ENCODE data around the gene FAM107A. TPM values are rescaled to one million over a fixed set of nuclear protein-coding genes. Genes with fewer than 3 reads are reported as not detected.

Gene FAM107A
- total RNA-seq, 1 experiment from 2014 or later = not detected

DNA sequence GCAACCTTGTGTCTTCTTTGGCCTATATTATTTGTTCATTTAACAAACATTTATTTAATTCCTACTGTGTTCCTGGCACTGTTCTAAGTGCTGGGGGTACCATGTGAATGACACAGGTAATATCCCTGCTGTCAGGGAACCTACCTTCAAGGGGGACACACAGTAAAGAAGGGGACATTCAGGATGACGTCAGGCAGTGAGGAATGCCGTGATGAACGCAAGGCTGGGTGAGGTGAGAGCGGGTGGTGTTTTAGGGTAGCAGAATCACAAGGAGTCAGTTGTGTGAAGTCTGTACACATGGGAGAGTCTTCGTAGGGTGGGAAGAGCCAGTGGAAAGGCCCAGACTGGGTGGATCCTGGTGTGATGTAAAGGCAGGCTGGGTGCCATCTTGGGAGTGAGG lies 1.7 kb upstream of the FAM107A start:
- no peak for ATAC-seq
- no peak overlapping the region for H3K4me2 ChIP-seq (ENCODE audit: low read length)
- no peak for DNase-seq (ENCODE audit: low read depth, low spot score)
- H3K27me3 ChIP-seq (ENCODE audit: insufficient read depth, low read length) = no peaks in the 10 kb centered on the region
- no peak overlapping the region for H2AFZ ChIP-seq (ENCODE audit: low read depth, low read length, poor library complexity, severe bottlenecking)
- BruUV-seq (replicated peaks) = no TSS peak
- RAD21 ChIA-PET (ENCODE audit: low non-redundant PET in 1 of 2, low total read pairs in 2 of 2, uncharacterized antibody in 2 of 2, unreplicated experiment in 2 of 2) = no interaction called here
- H3K79me2 ChIP-seq (ENCODE audit: insufficient read depth, low read length) = no peaks in the 10 kb centered on the region
- no peak overlapping the region for H3K9ac ChIP-seq (ENCODE audit: low read length)
- peaks cover 0 to under 1% of the 10 kb centered on the region in 2 experiments; a peak in 1 of 4 replicates for H3K4me1 ChIP-seq (ENCODE audit: control insufficient read depth in 1 of 2, insufficient read depth in 2 of 2, low read length in 2 of 2)
- H4K20me1 ChIP-seq (ENCODE audit: insufficient read depth) = no peaks in the 10 kb centered on the region
- POLR2A ChIA-PET = no interaction called here
- no peaks in the 10 kb centered on the region for H3K9me3 ChIP-seq (ENCODE audit: control insufficient read depth in 1 of 2, insufficient read depth in 1 of 2, low read depth in 1 of 2, low read length in 2 of 2)
- no peaks in the 10 kb centered on the region for H3K9me2 ChIP-seq (ENCODE audit: insufficient read depth)
- no peak overlapping the region for H3K4me3 ChIP-seq (replicated peaks in 1 of 2; ENCODE audit: low read depth in 1 of 2, low read length in 2 of 2)
- CTCF ChIA-PET = no interaction called here
- no peak overlapping the region for H3K27ac ChIP-seq (ENCODE audit: low read depth, low read length)
- intact Hi-C loops (cut with micrococcal nuclease) = no loop called here
- no peaks in the 10 kb centered on the region for H3K36me3 ChIP-seq (ENCODE audit: control insufficient read depth in 1 of 2, insufficient read depth in 2 of 2, low read length in 2 of 2)
- no peak for TF ChIP-seq EGR1 (IDR thresholded peaks at IDR 0.05; ENCODE audit: low read depth)

DNA sequence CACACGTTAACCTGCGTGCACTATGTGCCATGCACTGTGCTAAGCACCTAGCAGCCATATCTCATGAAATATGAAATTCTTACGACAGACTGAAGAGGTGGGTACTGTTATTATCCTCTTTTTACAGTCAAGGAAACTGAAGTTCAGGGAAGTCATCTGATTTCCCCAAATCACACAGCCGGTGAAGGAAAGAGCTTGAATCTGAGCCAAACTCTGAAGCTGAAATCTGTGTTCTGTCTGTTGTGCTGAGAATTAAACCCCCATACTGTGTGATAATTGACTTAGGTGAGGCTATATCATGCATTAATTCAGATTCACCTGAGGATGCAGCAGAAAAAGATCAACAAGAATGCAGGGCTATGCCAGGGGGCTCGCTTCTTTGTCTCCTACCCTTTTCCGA lies 475 bp downstream of the FAM107A start:
- BruUV-seq (replicated peaks) = no TSS peak
- H3K9me2 ChIP-seq (ENCODE audit: insufficient read depth) = no peaks in the 10 kb centered on the region
- H3K27ac ChIP-seq (ENCODE audit: low read depth, low read length) = no peak overlapping the region
- ATAC-seq (no peak), DNase-seq (ENCODE audit: low read depth, low spot score) (no peak)
- peaks cover 0 to 10% of the 10 kb centered on the region in 2 experiments; a peak in 1 of 4 replicates for H3K4me1 ChIP-seq (ENCODE audit: control insufficient read depth in 1 of 2, insufficient read depth in 2 of 2, low read length in 2 of 2)
- no peaks in the 10 kb centered on the region for H3K79me2 ChIP-seq (ENCODE audit: insufficient read depth, low read length)
- no peaks in the 10 kb centered on the region for H3K27me3 ChIP-seq (ENCODE audit: insufficient read depth, low read length)
- no peaks in the 10 kb centered on the region for H3K9me3 ChIP-seq (ENCODE audit: control insufficient read depth in 1 of 2, insufficient read depth in 1 of 2, low read depth in 1 of 2, low read length in 2 of 2)
- no peaks in the 10 kb centered on the region for H3K36me3 ChIP-seq (ENCODE audit: control insufficient read depth in 1 of 2, insufficient read depth in 2 of 2, low read length in 2 of 2)
- H2AFZ ChIP-seq (ENCODE audit: low read depth, low read length, poor library complexity, severe bottlenecking) = no peak overlapping the region
- POLR2A ChIA-PET = no interaction called here
- no peaks in the 10 kb centered on the region for H4K20me1 ChIP-seq (ENCODE audit: insufficient read depth)
- RAD21 ChIA-PET (ENCODE audit: low non-redundant PET in 1 of 2, low total read pairs in 2 of 2, uncharacterized antibody in 2 of 2, unreplicated experiment in 2 of 2) = no interaction called here
- H3K4me2 ChIP-seq (ENCODE audit: low read length) = no peak overlapping the region
- no peak overlapping the region for H3K9ac ChIP-seq (ENCODE audit: low read length)
- H3K4me3 ChIP-seq (replicated peaks in 1 of 2; ENCODE audit: low read depth in 1 of 2, low read length in 2 of 2) = no peak overlapping the region
- intact Hi-C loops (cut with micrococcal nuclease) = no loop called here
- CTCF ChIA-PET = no interaction called here
- TF ChIP-seq, protein P1, sequence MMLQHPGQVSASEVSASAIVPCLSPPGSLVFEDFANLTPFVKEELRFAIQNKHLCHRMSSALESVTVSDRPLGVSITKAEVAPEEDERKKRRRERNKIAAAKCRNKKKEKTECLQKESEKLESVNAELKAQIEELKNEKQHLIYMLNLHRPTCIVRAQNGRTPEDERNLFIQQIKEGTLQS (IDR thresholded peaks at IDR 0.05) = no peak
- TF ChIP-seq SRF (IDR thresholded peaks at IDR 0.05; ENCODE audit: low read depth) (no peak), EZH2 (IDR thresholded peaks at IDR 0.05) (no peak), YY1 (IDR thresholded peaks at IDR 0.05; ENCODE audit: extremely low read depth, insufficient replicate concordance, low read depth, low read length) (no peak), CEBPB (IDR thresholded peaks at IDR 0.05; ENCODE audit: low read depth) (no peak), FOSL1 (IDR thresholded peaks at IDR 0.05; ENCODE audit: low read depth) (no peak), JUND (IDR thresholded peaks at IDR 0.05) (no peak), ELF1 (IDR thresholded peaks at IDR 0.05; ENCODE audit: borderline replicate concordance, low read depth) (no peak), CBX3 (IDR thresholded peaks at IDR 0.05; ENCODE audit: low read depth) (no peak)
- TF ChIP-seq, protein P2, sequence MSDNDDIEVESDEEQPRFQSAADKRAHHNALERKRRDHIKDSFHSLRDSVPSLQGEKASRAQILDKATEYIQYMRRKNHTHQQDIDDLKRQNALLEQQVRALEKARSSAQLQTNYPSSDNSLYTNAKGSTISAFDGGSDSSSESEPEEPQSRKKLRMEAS (IDR thresholded peaks at IDR 0.05) = no peak
- TF ChIP-seq, protein P3, sequence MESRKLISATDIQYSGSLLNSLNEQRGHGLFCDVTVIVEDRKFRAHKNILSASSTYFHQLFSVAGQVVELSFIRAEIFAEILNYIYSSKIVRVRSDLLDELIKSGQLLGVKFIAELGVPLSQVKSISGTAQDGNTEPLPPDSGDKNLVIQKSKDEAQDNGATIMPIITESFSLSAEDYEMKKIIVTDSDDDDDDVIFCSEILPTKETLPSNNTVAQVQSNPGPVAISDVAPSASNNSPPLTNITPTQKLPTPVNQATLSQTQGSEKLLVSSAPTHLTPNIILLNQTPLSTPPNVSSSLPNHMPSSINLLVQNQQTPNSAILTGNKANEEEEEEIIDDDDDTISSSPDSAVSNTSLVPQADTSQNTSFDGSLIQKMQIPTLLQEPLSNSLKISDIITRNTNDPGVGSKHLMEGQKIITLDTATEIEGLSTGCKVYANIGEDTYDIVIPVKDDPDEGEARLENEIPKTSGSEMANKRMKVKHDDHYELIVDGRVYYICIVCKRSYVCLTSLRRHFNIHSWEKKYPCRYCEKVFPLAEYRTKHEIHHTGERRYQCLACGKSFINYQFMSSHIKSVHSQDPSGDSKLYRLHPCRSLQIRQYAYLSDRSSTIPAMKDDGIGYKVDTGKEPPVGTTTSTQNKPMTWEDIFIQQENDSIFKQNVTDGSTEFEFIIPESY (IDR thresholded peaks at IDR 0.05; ENCODE audit: extremely low read depth, insufficient replicate concordance, low read length) = no peak
- TF ChIP-seq, protein P4, sequence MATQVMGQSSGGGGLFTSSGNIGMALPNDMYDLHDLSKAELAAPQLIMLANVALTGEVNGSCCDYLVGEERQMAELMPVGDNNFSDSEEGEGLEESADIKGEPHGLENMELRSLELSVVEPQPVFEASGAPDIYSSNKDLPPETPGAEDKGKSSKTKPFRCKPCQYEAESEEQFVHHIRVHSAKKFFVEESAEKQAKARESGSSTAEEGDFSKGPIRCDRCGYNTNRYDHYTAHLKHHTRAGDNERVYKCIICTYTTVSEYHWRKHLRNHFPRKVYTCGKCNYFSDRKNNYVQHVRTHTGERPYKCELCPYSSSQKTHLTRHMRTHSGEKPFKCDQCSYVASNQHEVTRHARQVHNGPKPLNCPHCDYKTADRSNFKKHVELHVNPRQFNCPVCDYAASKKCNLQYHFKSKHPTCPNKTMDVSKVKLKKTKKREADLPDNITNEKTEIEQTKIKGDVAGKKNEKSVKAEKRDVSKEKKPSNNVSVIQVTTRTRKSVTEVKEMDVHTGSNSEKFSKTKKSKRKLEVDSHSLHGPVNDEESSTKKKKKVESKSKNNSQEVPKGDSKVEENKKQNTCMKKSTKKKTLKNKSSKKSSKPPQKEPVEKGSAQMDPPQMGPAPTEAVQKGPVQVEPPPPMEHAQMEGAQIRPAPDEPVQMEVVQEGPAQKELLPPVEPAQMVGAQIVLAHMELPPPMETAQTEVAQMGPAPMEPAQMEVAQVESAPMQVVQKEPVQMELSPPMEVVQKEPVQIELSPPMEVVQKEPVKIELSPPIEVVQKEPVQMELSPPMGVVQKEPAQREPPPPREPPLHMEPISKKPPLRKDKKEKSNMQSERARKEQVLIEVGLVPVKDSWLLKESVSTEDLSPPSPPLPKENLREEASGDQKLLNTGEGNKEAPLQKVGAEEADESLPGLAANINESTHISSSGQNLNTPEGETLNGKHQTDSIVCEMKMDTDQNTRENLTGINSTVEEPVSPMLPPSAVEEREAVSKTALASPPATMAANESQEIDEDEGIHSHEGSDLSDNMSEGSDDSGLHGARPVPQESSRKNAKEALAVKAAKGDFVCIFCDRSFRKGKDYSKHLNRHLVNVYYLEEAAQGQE (IDR thresholded peaks at IDR 0.05; ENCODE audit: low read depth) = no peak
- TF ChIP-seq, protein P5, sequence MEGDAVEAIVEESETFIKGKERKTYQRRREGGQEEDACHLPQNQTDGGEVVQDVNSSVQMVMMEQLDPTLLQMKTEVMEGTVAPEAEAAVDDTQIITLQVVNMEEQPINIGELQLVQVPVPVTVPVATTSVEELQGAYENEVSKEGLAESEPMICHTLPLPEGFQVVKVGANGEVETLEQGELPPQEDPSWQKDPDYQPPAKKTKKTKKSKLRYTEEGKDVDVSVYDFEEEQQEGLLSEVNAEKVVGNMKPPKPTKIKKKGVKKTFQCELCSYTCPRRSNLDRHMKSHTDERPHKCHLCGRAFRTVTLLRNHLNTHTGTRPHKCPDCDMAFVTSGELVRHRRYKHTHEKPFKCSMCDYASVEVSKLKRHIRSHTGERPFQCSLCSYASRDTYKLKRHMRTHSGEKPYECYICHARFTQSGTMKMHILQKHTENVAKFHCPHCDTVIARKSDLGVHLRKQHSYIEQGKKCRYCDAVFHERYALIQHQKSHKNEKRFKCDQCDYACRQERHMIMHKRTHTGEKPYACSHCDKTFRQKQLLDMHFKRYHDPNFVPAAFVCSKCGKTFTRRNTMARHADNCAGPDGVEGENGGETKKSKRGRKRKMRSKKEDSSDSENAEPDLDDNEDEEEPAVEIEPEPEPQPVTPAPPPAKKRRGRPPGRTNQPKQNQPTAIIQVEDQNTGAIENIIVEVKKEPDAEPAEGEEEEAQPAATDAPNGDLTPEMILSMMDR (IDR thresholded peaks at IDR 0.05 in 2 of 3, conservative IDR thresholded peaks at IDR 0.05 in 1 of 3; ENCODE audit: borderline replicate concordance in 1 of 3, insufficient read depth in 1 of 3, low read depth in 2 of 3, low read length in 2 of 3) = no peak
